PC-3 (cell line): ENCODE results near the gene C17orf67. TPM values are rescaled to one million over a fixed set of nuclear protein-coding genes. Genes with fewer than 3 reads are reported as not detected.

ENCODE experiments used
- ATAC-seq: fragments of 200-7000 bp; cut with Tn5 transposase; 2 replicates; pipeline ENCODE4 v1.9.1; 2020; ENCODE audit warnings: mild to moderate bottlenecking, moderate library complexity
- BruUV-seq: library from RNA; stranded (reverse); fragments of 400-500 nt; replicated peaks from 2 replicates; lab custom pipeline; 2021; lab: Mats Ljungman, UMichigan
- CTCF ChIA-PET: fragments of 300-600 bp; sonication (Branson Sonifier 250); formaldehyde crosslinking; loops from one replicate; lab custom pipeline; 2022; ENCODE audit warnings: antibody characterized with exemption; lab: Charles Lee
- POLR2A ChIA-PET: fragments of 300-600 bp; sonication (Branson Sonifier 250); formaldehyde crosslinking; loops from one replicate; lab custom pipeline; 2022; ENCODE audit warnings: antibody characterized with exemption; ENCODE audit not compliant: unreplicated experiment; lab: Charles Lee
- DNase-seq: peaks from one replicate; pipeline ENCODE4 v3.0.0-alpha.2; 2015
- H2AFZ ChIP-seq: fragments of 300-600 bp; sonication (generic); 2 replicates; pipeline ENCODE4 v1.6.0; 2016; ENCODE audit warnings: antibody characterized with exemption, low read length
- H3F3A ChIP-seq: fragments of 300-600 bp; sonication (generic); one replicate; pipeline ENCODE4 v1.6.0; 2017; ENCODE audit warnings: antibody characterized with exemption, low read length, control low read depth, mild to moderate bottlenecking; ENCODE audit not compliant: unreplicated experiment
- H3K27ac ChIP-seq: fragments of 300-600 bp; sonication (generic); 2 replicates; pipeline ENCODE4 v1.5.1; 2016; ENCODE audit warnings: mild to moderate bottlenecking, low read length
- H3K27me3 ChIP-seq: fragments of 300-600 bp; sonication (generic); 2 replicates; pipeline ENCODE4 v1.6.1; 2016; ENCODE audit warnings: low read length, mixed read lengths
- H3K36me3 ChIP-seq: fragments of 300-600 bp; sonication (generic); 2 replicates; pipeline ENCODE4 v1.6.1; 2016; ENCODE audit warnings: low read depth, mixed run types, low read length, mixed read lengths
- H3K4me1 ChIP-seq: fragments of 300-600 bp; sonication (generic); 2 replicates; pipeline ENCODE4 v1.5.1; 2016; ENCODE audit warnings: low read length; ENCODE audit not compliant: insufficient read depth
- H3K4me2 ChIP-seq: fragments of 300-600 bp; sonication (generic); 2 replicates; pipeline ENCODE4 v1.6.0; 2016; ENCODE audit warnings: low read length
- H3K4me3 ChIP-seq: fragments of 300-600 bp; sonication (generic); 2 replicates; pipeline ENCODE4 v1.5.1; 2016; ENCODE audit warnings: mild to moderate bottlenecking, low read length, mixed read lengths
- H3K79me2 ChIP-seq: fragments of 300-600 bp; sonication (generic); 2 replicates; pipeline ENCODE4 v1.6.1; 2017; ENCODE audit warnings: low read length, mixed read lengths
- H3K9ac ChIP-seq: fragments of 300-600 bp; sonication (generic); 2 replicates; pipeline ENCODE4 v1.6.0; 2016; ENCODE audit warnings: mild to moderate bottlenecking, low read length
- H3K9me2 ChIP-seq: fragments of 300-600 bp; sonication (generic); replicated peaks from 2 replicates; pipeline ENCODE4 v1.6.1; 2016; ENCODE audit warnings: mixed run types, low read length, mixed read lengths
- H3K9me3 ChIP-seq: fragments of 300-600 bp; sonication (generic); 2 replicates; pipeline ENCODE4 v1.6.1; 2016; ENCODE audit warnings: low read length, mixed read lengths
- H4K20me1 ChIP-seq: fragments of 300-600 bp; sonication (generic); 2 replicates; pipeline ENCODE4 v1.6.1; 2016; ENCODE audit warnings: low read length, mixed read lengths
- EZH2 ChIP-seq: fragments of 300-600 bp; sonication (generic); IDR thresholded peaks from one replicate; pipeline ENCODE4 v1.6.1; 2017; ENCODE audit warnings: antibody characterized with exemption, mild to moderate bottlenecking, low read length; ENCODE audit not compliant: unreplicated experiment
- EZH2phosphoT487 ChIP-seq: fragments of 300-600 bp; sonication (generic); IDR thresholded peaks from 2 replicates; pipeline ENCODE4 v1.6.1; 2018; ENCODE audit warnings: mild to moderate bottlenecking, antibody characterized with exemption, low read length, borderline replicate concordance
- intact Hi-C: fragments of 100-400 bp; cut with micrococcal nuclease; formaldehyde crosslinking; loops from 2 replicates; pipeline ENCODE4 v1.9.0; 2023
- total RNA-seq: library from RNA; depleted of rRNA; stranded (reverse); fragments of >200 nt; gene quantifications from 2 replicates; pipeline ENCODE4 v1.2.3, GENCODE V29; 2014
- TF ChIP-seq, protein P1 (sequence below): fragments of 300-600 bp; sonication (generic); conservative IDR thresholded peaks from 2 replicates; pipeline ENCODE4 v1.5.1; 2017; ENCODE audit warnings: antibody characterized with exemption, low read depth, mild to moderate bottlenecking, low read length

C17orf67 gene
- total RNA-seq, 1 experiment from 2014 or later: 4.4 TPM

DNA sequence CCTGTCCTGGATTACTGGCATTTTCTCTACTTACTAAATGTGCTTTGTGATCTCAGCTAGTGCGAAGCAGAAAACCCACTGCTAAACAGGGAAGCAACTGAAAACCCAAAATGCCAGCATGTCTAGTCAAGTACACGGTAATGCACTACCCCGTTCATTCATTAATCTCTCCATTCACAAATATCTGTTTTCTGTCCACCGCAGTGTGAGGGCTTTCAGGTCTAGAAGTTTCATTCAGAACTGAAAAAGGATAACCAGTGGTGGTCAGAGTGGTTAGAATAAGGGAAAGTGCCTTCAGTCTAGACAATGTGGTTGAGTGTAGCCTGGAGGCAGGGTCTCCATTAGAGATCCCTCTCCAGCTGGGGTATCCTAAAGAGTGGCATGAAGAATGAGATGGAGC, 68.3 kb downstream of the C17orf67 start:
- ChIA-PET CTCF (no interaction called here), POLR2A (no interaction called here)
- H3K9me2 ChIP-seq: 0 out of 2 replicates have a peak, but pooled peaks cover 3% of the 10 kb centered on the region
- no peaks in the 10 kb centered on the region for H3F3A ChIP-seq
- DNase-seq (no peak), ATAC-seq (no peak)
- H2AFZ ChIP-seq: no peak overlapping the region
- BruUV-seq: no TSS peak
- H3K4me2 ChIP-seq: no peak overlapping the region
- TF ChIP-seq EZH2phosphoT487: no peak
- TF ChIP-seq, protein P1, sequence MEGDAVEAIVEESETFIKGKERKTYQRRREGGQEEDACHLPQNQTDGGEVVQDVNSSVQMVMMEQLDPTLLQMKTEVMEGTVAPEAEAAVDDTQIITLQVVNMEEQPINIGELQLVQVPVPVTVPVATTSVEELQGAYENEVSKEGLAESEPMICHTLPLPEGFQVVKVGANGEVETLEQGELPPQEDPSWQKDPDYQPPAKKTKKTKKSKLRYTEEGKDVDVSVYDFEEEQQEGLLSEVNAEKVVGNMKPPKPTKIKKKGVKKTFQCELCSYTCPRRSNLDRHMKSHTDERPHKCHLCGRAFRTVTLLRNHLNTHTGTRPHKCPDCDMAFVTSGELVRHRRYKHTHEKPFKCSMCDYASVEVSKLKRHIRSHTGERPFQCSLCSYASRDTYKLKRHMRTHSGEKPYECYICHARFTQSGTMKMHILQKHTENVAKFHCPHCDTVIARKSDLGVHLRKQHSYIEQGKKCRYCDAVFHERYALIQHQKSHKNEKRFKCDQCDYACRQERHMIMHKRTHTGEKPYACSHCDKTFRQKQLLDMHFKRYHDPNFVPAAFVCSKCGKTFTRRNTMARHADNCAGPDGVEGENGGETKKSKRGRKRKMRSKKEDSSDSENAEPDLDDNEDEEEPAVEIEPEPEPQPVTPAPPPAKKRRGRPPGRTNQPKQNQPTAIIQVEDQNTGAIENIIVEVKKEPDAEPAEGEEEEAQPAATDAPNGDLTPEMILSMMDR: no peak
- TF ChIP-seq EZH2: no peak
- H3K27me3 ChIP-seq: no peaks in the 10 kb centered on the region
- H3K9ac ChIP-seq: no peak overlapping the region
- no peaks in the 10 kb centered on the region for H3K9me3 ChIP-seq
- H3K36me3 ChIP-seq: no peaks in the 10 kb centered on the region
- no peaks in the 10 kb centered on the region for H4K20me1 ChIP-seq
- H3K79me2 ChIP-seq: no peaks in the 10 kb centered on the region
- peaks cover 12% of the 10 kb centered on the region for H3K4me1 ChIP-seq
- H3K4me3 ChIP-seq: no peak overlapping the region
- intact Hi-C loops: no loop called here
- H3K27ac ChIP-seq: no peak overlapping the region

- DNase-seq (no peak), ATAC-seq (no peak; the same call in 1 of the 2 replicates)
- intact Hi-C loops: no loop called here
- Histone ChIP-seq H3K4me1 (peaks cover 12% of the 10 kb centered on the region), H3K4me2 (no peak overlapping the region), H4K20me1 (no peaks in the 10 kb centered on the region), H2AFZ (no peak overlapping the region), H3K9me2 (0 out of 2 replicates have a peak, but pooled peaks cover 3% of the 10 kb centered on the region), H3K36me3 (no peaks in the 10 kb centered on the region), H3K9me3 (no peaks in the 10 kb centered on the region), H3K9ac (no peak overlapping the region), H3K79me2 (no peaks in the 10 kb centered on the region), H3F3A (no peaks in the 10 kb centered on the region), H3K27ac (no peak overlapping the region), H3K4me3 (no peak overlapping the region), H3K27me3 (no peaks in the 10 kb centered on the region)
- TF ChIP-seq, protein P1: no peak
- no peak for TF ChIP-seq EZH2phosphoT487
- no TSS peak for BruUV-seq
- ChIA-PET POLR2A (no interaction called here), CTCF (no interaction called here)
Observed at GRCh38 chr17:56762988-56763387, 70.7 kb downstream of the C17orf67 start.

DNA sequence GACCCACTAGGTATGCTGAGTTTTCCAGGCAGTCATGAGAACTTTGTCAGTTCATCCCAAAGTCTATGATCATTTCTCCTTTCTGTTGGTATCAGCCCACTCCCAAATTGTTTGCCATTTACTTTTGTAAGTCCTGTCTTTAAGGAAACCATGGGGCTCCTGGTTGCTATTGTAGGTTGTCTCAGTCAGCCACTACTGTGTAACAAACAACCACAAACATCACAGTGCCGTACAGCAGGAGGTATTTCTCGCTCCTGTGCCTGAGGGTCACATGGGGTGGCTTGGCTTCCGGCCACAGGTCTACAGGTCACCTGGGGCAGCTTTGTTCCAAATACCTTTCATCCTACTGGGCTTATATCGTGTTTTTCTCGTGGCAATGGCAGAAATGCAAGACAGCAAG, 71.6 kb downstream of the C17orf67 start:
- no peak overlapping the region for H3K27ac ChIP-seq
- H3K36me3 ChIP-seq: no peaks in the 10 kb centered on the region
- H3K9me2 ChIP-seq: 0 out of 2 replicates have a peak, but pooled peaks cover 3% of the 10 kb centered on the region
- no peak overlapping the region for H2AFZ ChIP-seq
- TF ChIP-seq EZH2phosphoT487: no peak
- TF ChIP-seq, protein P1: no peak
- no peak for TF ChIP-seq EZH2
- H3K79me2 ChIP-seq: no peaks in the 10 kb centered on the region
- no TSS peak for BruUV-seq
- no peaks in the 10 kb centered on the region for H3K27me3 ChIP-seq
- no peak overlapping the region for H3K4me2 ChIP-seq
- H3K4me1 ChIP-seq: peaks cover 12% of the 10 kb centered on the region
- H3K4me3 ChIP-seq: no peak overlapping the region
- intact Hi-C loops: no loop called here
- H3K9me3 ChIP-seq: no peaks in the 10 kb centered on the region
- ATAC-seq (no peak), DNase-seq (no peak)
- no peaks in the 10 kb centered on the region for H4K20me1 ChIP-seq
- CTCF ChIA-PET: no interaction called here
- POLR2A ChIA-PET: no interaction called here
- no peak overlapping the region for H3K9ac ChIP-seq
- no peaks in the 10 kb centered on the region for H3F3A ChIP-seq
